Psoas muscle (tissue), 8 donors: Measurements from ENCODE around the gene NPSR1. TPM values are rescaled to one million over a fixed set of nuclear protein-coding genes. Genes with fewer than 3 reads are reported as not detected.

Source experiments
- ATAC-seq, 4 donors: fragments of 200-7000 bp; cut with Tn5 transposase; one replicate each; pipeline ENCODE4 v1.9.1; 2020; ENCODE audit warnings: moderate library complexity in 3 of 4, mild to moderate bottlenecking in 2 of 4
- DNase-seq, 2 donors: peaks; one replicate each; pipeline ENCODE4 v3.0.0-alpha.2; 2020
- H3K27ac ChIP-seq: fragments of 200-600 bp; one replicate; pipeline ENCODE4 v1.8.0; 2022
- H3K27me3 ChIP-seq, 3 donors: fragments of 200-600 bp in 1 of 3; one replicate each; pipeline versions ENCODE4 v1.6.1 to v1.8.0; 2013 to 2022; ENCODE audit warnings: low read length in 2 of 3, mild to moderate bottlenecking in 2 of 3, moderate library complexity in 1 of 3; ENCODE audit not compliant: insufficient read depth in 3 of 3
- H3K36me3 ChIP-seq, 2 donors: fragments of 200-600 bp in 1 of 2; one replicate each; pipeline versions ENCODE4 v1.6.1 to v1.8.0; 2013 to 2022; ENCODE audit warnings: low read depth in 1 of 2, mild to moderate bottlenecking in 1 of 2, moderate library complexity in 1 of 2; ENCODE audit not compliant: insufficient read depth in 1 of 2
- H3K4me1 ChIP-seq: fragments of 200-600 bp; one replicate; pipeline ENCODE4 v1.8.0; 2022
- H3K4me3 ChIP-seq: fragments of 200-600 bp; one replicate; pipeline ENCODE4 v1.8.0; 2022; ENCODE audit warnings: mild to moderate bottlenecking
- H3K9me3 ChIP-seq: fragments of 200-600 bp; one replicate; pipeline ENCODE4 v1.8.0; 2022
- WGBS, 3 donors: extraction: QIAGEN DNeasy Blood & Tissue Kit; methylation state at CpG; one replicate each; pipeline versions ENCODE4 v1.1.6 to v1.1.7; 2013; 5-methylcytosine and 5-hydroxymethylcytosine counted together
- intact Hi-C, 2 donors: fragments of 100-400 bp; cut with DNase I; formaldehyde crosslinking; loops; one replicate each; pipeline versions ENCODE4 v1.11.0 to v1.14.2; 2022
- polyA plus RNA-seq, 3 donors: library from polyadenylated mRNA; stranded (reverse); fragments of 200-250 nt; gene quantifications; one replicate each; pipeline ENCODE4 v1.2.3, GENCODE V29; 2013
- total RNA-seq, 4 donors: library from RNA; stranded (reverse); fragmentation: NEBNext Ultra II Directional in 2 of 4; extraction: Animal tissue kit (Norgen Biotek cat#: 25700) in 2 of 4; gene quantifications; one replicate each; pipeline versions ENCODE4 v1.2.1 to v1.2.4, GENCODE V29; 2021 to 2023
- TF ChIP-seq, protein P1 (sequence below): fragments of 200-600 bp; IDR thresholded peaks from one replicate; pipeline ENCODE4 v1.8.0; 2022; ENCODE audit warnings: antibody characterized with exemption
- donor health status: healthy with polysubstance abuse.
- donor health status: DM: no; HTN: no; CAD: no; lungs with moderate emphysema.
- donor health status: Bipolar disorder and iron deficiency.
- donor health status: healthy.
- donor health status: DM: yes; HTN: yes; CAD: no.
- donor health status: DM: no; HTN: no; CAD: no.
- donor health status: DM: no; HTN: no; CAD: no.
- donor health status: DM: yes; HTN: yes; CAD: no.

The NPSR1 gene
- total and polyA plus RNA-seq, 7 donors, result not detected

- TF ChIP-seq, protein P1, sequence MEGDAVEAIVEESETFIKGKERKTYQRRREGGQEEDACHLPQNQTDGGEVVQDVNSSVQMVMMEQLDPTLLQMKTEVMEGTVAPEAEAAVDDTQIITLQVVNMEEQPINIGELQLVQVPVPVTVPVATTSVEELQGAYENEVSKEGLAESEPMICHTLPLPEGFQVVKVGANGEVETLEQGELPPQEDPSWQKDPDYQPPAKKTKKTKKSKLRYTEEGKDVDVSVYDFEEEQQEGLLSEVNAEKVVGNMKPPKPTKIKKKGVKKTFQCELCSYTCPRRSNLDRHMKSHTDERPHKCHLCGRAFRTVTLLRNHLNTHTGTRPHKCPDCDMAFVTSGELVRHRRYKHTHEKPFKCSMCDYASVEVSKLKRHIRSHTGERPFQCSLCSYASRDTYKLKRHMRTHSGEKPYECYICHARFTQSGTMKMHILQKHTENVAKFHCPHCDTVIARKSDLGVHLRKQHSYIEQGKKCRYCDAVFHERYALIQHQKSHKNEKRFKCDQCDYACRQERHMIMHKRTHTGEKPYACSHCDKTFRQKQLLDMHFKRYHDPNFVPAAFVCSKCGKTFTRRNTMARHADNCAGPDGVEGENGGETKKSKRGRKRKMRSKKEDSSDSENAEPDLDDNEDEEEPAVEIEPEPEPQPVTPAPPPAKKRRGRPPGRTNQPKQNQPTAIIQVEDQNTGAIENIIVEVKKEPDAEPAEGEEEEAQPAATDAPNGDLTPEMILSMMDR, result no peak
- no peak for ATAC-seq
- no peak overlapping the region for H3K27ac ChIP-seq
- H3K36me3 ChIP-seq, result no peaks in the 10 kb centered on the region
- 30 to 42% (median 38%) methylated on average over 1 of the region's 1 CpG for WGBS, 3 donors
- H3K4me3 ChIP-seq, result no peak overlapping the region
- DNase-seq, result no peak
- no peaks in the 10 kb centered on the region for H3K27me3 ChIP-seq
- no peaks in the 10 kb centered on the region for H3K9me3 ChIP-seq
- intact Hi-C loops, result no loop called here
- no peaks in the 10 kb centered on the region for H3K4me1 ChIP-seq
Measured at GRCh38 chr7:34831436-34831835, 173.4 kb downstream of the NPSR1 start.

GRCh38 chr7:34832020-34832419 lies 174.0 kb downstream of the NPSR1 start:
- H3K27ac ChIP-seq, result no peak overlapping the region

GRCh38 chr7:34835901-34836600 lies 178.0 kb downstream of the NPSR1 start:
- Histone ChIP-seq H3K36me3 (no peaks in the 10 kb centered on the region), H3K27me3 (peaks cover 0 to 2% (median 0%) of the 10 kb centered on the region in 3 donors), H3K27ac (no peak overlapping the region), H3K4me1 (no peaks in the 10 kb centered on the region), H3K4me3 (no peak overlapping the region), H3K9me3 (no peaks in the 10 kb centered on the region)
- DNase-seq (no peak), ATAC-seq (no peak)
- WGBS, 3 donors, result 76 to 79% (median 76%) methylated on average over 3 of the region's 3 CpGs
- TF ChIP-seq, protein P1, result no peak
- intact Hi-C loops, result no loop called here

More at GRCh38 chr7:34832020-34832419, 174.0 kb downstream of the NPSR1 start:
- 92 to 97% (median 94%) methylated on average over 3 of the region's 3 CpGs for WGBS, 3 donors
- no peak for DNase-seq
- Histone ChIP-seq H3K4me3 (no peak overlapping the region), H3K4me1 (no peaks in the 10 kb centered on the region), H3K9me3 (no peaks in the 10 kb centered on the region), H3K36me3 (no peaks in the 10 kb centered on the region), H3K27me3 (no peaks in the 10 kb centered on the region)
- ATAC-seq, result no peak
- TF ChIP-seq, protein P1, result no peak
- intact Hi-C loops, result no loop called here

DNA sequence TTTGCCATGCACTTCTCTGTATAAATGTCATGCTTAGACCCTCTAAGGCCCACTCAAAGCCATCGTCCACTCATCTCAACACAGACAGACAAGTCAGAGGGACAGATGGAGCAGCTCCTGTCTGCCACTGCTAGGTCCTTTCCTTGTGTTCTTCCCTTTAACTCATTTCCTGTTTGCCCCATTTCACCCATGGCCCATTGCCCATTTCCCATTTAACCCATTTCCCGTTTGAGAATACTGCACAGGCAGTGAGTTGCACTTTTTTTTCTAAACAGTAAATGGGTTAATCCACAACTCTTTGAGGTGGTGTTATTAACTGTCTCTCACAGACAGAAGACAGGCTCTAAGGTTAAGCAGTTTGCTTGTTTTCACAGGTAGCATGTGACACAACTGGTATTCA lies 179.3 kb downstream of the NPSR1 start:
- 40 to 53% (median 44%) methylated on average over 2 of the region's 2 CpGs for WGBS, 3 donors
- no peak overlapping the region for H3K4me3 ChIP-seq

More for the DNA sequence above, 179.3 kb downstream of the NPSR1 start:
- Histone ChIP-seq H3K27me3 (peaks cover 0 to 2% (median 0%) of the 10 kb centered on the region in 3 donors), H3K36me3 (no peaks in the 10 kb centered on the region), H3K9me3 (no peaks in the 10 kb centered on the region), H3K4me1 (no peaks in the 10 kb centered on the region), H3K27ac (no peak overlapping the region)
- TF ChIP-seq, protein P1, result no peak
- DNase-seq (no peak), ATAC-seq (no peak)
- intact Hi-C loops, result no loop called here
